BJ (cell line): ENCODE results near the gene FOCAD. TPM values are rescaled to one million over a fixed set of nuclear protein-coding genes. Genes with fewer than 3 reads are reported as not detected.

Experiments used
- CTCF ChIA-PET: fragments of 350-600 bp; formaldehyde crosslinking; extraction: SDS; loops from one replicate; lab custom pipeline; 2021; ENCODE audit warnings: antibody characterized with exemption, inconsistent platforms; lab: Yijun Ruan, JAX
- POLR2A ChIA-PET: fragments of 300-600 bp; sonication (Branson Sonifier 250); formaldehyde crosslinking; extraction: SDS; loops from one replicate; lab custom pipeline; 2021; ENCODE audit warnings: antibody characterized with exemption; lab: Charles Lee
- DNase-seq: peaks from one replicate; pipeline ENCODE4 v3.0.0-alpha.2; 2011; ENCODE audit warnings: low read depth
- H3K27me3 ChIP-seq: 2 replicates; pipeline ENCODE4 v1.6.0; 2011; ENCODE audit warnings: low read length; ENCODE audit not compliant: control insufficient read depth, insufficient read depth
- H3K36me3 ChIP-seq: 2 replicates; pipeline ENCODE4 v1.5.1; 2011; ENCODE audit warnings: low read length; ENCODE audit not compliant: control insufficient read depth, insufficient read depth
- H3K4me3 ChIP-seq: 2 replicates; pipeline ENCODE4 v1.5.1; 2011; ENCODE audit warnings: low read depth, mild to moderate bottlenecking, control low read depth, low read length
- CTCF ChIP-seq: IDR thresholded peaks from 2 replicates; pipeline ENCODE4 v1.5.1; 2011; ENCODE audit warnings: low read depth, mild to moderate bottlenecking, control low read depth, inconsistent platforms, low read length, moderate library complexity; ENCODE audit not compliant: insufficient read depth
- polyA plus RNA-seq: library from polyadenylated mRNA; depleted of rRNA; stranded (reverse); fragments of >200 nt; gene quantifications from 2 replicates; pipeline ENCODE4 v1.2.3, GENCODE V29; 2011

The FOCAD gene
- polyA plus RNA-seq, 1 experiment, result 32.9 TPM

DNA sequence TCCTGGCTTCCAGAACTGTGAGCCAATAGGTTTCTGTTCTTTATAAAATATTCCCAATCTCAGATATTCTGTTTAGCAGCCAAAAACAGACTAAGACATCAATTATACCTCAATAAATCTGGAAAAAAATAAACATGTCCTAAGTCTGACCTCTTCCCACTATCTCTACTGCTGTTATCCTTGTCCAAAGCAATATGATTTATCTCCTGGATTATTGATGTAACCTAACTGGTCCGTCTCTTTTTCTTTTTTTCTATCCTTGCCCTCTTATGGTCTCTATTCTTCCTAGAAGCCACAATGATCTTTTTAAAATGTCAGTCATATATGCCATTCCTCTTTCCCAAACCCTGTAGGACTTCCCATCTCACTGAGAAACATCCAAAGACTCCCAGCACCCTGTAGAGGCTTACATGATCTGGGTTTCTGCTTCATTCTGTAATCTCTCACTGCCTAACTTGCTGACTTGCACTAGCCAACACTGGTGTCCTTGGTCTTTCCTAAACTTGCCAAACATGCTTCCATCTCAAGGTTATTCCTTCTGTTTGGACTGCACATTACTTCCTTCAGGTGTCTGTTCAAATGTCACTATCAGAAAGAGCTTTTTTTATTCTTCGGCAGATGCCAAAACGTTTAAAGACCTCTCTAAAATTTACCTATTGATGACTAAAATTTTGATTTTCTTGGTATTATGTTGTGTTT lies 13.1 kb downstream of the FOCAD start:
- H3K27me3 ChIP-seq, result no peaks in the 10 kb centered on the region
- TF ChIP-seq CTCF, result no peak
- DNase-seq, result no peak
- H3K4me3 ChIP-seq, result no peak overlapping the region
- H3K36me3 ChIP-seq, result no peaks in the 10 kb centered on the region
- POLR2A ChIA-PET, result no interaction called here
- CTCF ChIA-PET, result no interaction called here

DNA sequence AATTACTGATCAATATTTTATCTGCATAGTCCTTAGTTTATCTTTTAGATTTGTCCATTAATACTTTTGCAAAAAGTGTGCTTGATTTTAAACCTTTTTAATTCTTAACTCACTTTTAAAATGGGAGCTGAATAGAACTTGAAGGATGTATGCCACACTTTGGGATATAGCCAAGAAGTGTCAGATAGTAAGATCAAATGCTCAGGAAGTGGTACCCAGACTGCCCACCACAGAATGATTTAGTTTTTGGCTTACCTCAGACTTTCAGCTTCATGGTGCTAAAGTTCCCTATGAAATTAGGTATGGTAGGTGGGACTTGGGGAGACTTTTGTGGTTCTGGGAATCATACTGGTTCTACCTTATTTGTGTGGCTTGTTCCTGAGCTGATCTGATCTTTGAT lies 14.7 kb downstream of the FOCAD start:
- ChIA-PET POLR2A (no interaction called here), CTCF (interaction anchor here (1.4 kb wide), 1 partner anchor 15 kb away, joined by 3 read pairs; the partner anchor contains the start of gene FOCAD)
- TF ChIP-seq CTCF, result no peak

DNA sequence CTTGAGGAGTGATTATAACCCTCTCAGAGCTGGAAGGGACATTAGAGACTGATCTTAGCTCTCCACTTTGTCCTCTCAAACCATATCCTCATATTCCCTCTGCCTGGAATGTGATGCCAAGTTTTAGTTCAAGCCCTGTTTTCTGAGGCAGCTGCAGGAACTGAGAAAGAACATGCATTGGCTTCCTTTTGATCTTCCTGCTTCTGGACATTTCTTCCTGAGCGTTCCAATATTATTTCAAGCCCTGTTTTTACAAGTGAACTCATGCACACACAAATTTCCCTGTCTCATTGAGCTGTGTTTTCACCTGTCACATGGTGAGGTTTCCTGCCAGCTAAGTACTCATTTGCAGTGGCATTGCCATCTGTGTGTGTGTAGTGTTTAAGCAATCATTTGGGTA lies 17.0 kb downstream of the FOCAD start:
- Histone ChIP-seq H3K4me3 (no peak overlapping the region), H3K36me3 (no peaks in the 10 kb centered on the region), H3K27me3 (no peaks in the 10 kb centered on the region)
- no peak for DNase-seq
- CTCF ChIA-PET, result no interaction called here
- no peak for TF ChIP-seq CTCF
- POLR2A ChIA-PET, result no interaction called here

More for the DNA sequence above, 14.7 kb downstream of the FOCAD start:
- no peaks in the 10 kb centered on the region for H3K27me3 ChIP-seq
- H3K4me3 ChIP-seq, result no peak overlapping the region
- no peaks in the 10 kb centered on the region for H3K36me3 ChIP-seq
- no peak for DNase-seq

DNA sequence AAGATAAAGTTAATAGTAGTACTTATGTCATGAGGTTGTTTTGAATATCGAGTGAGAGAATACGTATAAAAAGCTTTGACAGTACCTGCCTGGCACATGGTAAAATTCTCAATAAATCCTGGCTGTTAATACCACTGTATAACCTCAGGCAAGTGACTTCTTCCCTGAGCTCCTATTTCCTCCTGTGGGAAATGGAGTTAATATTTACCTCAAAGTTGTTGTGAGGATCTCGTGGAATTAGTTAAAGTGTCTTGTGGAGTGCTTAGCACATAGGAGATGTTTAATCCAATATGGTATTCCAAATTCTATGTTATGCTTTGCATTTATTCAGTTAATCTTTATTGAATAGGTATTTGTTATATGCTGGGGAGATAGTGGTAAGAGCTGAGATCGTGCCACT lies 18.5 kb downstream of the FOCAD start:
- no peak overlapping the region for H3K4me3 ChIP-seq
- no peaks in the 10 kb centered on the region for H3K27me3 ChIP-seq
- POLR2A ChIA-PET, result no interaction called here
- DNase-seq, result no peak
- no peaks in the 10 kb centered on the region for H3K36me3 ChIP-seq
- CTCF ChIA-PET, result interaction anchor here (1.0 to 2.0 kb wide), 2 partner anchors 10 to 18 kb away, joined by 3 to 5 read pairs; partner anchors contain the start of gene FOCAD
- no peak for TF ChIP-seq CTCF

- H3K36me3 ChIP-seq, result no peaks in the 10 kb centered on the region
- H3K27me3 ChIP-seq, result no peaks in the 10 kb centered on the region
- no peak for DNase-seq
- POLR2A ChIA-PET, result no interaction called here
- H3K4me3 ChIP-seq, result no peak overlapping the region
- no peak for TF ChIP-seq CTCF
- CTCF ChIA-PET, result interaction anchor here (1.0 to 2.0 kb wide), 2 partner anchors 10 to 19 kb away, joined by 3 to 5 read pairs; partner anchors contain the start of gene FOCAD
These were observed 19.1 kb downstream of the FOCAD start for GRCh38 chr9:20703146-20703545.
